Dedifferentiated amniotic fluid mesenchymal stem cell (primary cell): Measurements from ENCODE around the gene PLCH2.
A peak's percentile ranks its signal among the peaks of the same experiment; 100 is the strongest.
"Not testable (repeated sequence)": the region's sequence is repeated elsewhere in the genome, so short reads cannot be mapped to it uniquely, and the experiment has no call there.

Experiments used
- DNase-seq: peaks from one replicate; pipeline ENCODE4 v3.0.0-alpha.2; 2016; ENCODE audit errors: extremely low spot score

PLCH2 gene

DNA sequence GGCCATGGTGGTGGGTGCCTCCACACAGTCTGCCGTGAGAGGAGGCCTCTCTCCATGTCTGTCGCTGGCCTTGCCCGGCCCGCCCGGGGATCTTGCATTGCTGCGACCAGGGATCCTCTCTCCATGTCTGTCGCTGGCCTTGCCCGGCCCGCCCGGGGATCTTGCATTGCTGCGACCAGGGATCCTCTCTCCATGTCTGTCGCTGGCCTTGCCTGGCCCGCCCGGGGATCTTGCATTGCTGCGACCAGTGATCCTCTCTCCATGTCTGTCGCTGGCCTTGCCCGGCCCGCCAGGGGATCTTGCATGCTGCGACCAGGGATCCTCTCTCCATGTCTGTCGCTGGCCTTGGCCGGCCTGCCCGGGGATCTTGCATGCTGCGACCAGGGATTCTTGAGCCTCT is 35.7 kb upstream of the PLCH2 start:
- not testable (repeated sequence) for DNase-seq

DNA sequence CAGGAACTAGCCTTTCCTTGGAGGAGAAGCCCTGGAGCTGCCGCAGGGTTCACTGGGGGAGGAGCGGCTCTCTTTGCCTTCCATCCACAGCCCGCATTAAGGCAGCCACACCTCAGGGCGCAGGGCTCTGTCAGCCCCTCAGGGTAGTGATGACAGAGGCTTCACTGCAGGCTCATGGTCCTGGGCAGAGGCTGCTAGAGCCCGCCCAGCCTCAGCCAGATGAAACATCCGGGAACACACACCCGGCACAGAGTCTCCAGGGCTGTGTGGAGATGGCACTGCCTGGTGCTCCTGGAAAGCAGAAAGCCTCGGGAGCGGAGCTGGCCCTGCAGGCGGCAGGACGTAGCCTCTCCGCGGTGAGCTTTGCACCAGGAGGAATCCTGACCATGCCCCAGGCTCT is 34.3 kb upstream of the PLCH2 start:
- DNase-seq: no peak

DNA sequence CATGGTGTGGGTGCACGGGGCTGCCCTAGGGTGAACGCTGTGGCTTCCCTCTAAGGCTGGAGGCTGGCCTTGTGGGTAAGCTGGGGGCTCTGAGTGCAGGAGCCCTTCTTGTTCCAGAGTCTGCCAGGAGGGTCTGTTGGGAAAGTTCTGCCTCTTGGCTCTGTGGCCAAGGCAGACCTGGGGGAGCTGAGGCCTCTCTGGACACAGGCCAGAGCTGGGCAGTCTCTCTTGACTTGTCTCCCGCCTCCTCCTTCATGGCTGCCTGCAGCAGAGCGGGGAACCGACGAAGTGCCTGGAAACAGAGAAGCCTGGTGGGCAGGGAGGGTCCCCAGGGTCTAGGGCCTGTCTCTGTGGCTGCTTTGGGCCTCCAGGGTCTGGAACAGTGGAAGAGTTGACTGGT is 33.4 kb upstream of the PLCH2 start:
- DNase-seq: no peak

DNA sequence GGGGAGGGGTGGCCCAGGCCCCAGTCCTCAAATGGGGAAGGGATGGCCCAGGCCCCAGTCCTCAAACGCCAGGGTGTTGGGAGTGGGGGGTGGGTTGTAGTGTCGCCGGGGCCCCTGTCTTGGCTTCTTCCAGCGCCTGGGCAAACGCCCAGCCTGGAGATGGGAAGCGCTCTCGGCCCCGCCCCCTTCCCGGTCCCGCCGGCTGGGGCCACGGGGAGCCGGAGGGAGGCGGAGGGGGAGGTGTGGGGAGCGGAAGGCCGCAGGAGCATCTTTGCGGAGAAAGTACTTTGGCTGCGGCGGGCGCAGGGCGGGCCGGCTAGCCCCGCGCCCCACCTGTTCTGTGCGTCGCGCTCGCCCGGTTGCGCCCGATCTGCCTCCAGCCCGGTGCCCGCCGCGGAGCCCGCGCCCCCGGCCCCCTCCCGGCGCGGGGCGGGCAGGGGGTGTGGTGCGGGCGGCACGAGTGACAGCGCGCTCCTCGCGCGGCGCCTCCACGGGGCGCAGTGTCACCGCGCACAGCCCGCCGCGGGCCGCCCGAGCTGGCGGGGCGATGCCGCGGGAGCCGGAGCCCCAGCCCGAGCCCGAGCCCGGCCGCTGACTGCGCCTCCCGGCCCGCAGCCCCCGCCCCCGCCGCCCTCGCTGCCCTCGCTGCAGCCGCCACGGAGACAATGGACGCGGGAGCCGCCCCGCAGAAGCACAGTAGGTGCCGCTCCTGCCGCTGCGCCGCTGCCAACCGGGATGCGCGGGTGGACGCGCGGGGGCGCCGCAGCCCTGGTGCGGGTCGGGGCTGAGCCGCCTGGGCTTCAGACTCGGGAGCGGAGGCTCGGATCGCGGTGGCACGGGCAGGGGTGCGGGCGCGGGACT is 32.6 kb upstream of the PLCH2 start:
- no peak for DNase-seq

DNA sequence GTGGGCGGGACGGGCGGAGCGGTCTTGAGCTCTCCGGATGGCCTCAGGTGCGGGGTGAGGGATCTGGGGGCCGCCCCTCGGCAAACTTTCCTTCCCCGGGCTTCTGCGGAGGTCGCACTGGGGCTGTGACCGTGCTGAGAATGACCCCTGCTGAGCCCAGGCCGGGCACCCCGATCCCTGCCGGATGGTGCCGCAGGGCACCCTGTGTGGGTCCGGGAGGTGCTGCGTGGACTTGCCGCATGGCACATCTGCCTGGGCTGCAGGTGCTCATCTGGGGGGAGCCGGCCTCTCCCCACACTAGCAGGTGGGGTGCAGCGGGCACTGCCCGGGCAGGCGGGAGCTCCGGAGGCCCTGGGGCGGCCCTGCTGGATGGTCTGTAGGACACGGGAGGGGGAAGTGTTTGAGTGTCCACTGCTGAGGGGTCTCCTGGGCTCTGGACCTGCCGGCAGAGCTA is 31.9 kb upstream of the PLCH2 start:
- no peak for DNase-seq

DNA sequence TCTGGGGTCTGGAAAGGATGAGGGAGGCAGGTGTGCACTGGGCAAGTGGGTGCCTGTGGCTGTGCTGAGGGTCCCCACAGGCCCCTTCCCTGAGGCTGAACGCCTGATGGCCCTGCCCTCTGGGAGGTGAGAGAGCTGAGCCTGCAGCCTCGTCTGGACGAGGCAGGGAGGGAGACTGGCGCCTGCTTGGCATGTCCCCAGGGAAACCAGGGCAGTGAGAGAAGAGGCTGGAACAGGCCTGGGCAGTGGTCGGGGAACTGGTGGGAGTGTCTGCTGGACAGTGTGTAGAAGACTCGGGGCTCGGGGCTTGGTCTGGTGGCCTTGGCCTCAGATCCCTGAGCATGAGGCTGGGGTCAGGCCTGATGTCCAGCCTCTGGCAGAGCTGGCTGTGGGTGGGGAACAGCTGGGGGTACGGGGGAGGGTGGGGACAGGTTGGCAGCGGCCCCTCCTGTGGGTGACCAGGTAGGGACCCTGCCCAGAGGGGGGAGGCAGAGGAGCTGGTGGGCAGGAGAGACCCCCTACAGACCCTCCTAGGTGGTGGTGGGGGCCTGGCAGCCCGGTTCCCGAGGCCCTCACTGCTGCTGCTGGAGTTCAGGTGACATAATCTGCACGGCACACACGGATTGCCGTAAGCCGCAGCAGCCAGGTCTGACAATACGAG is 30.8 kb upstream of the PLCH2 start:
- no peak for DNase-seq

DNA sequence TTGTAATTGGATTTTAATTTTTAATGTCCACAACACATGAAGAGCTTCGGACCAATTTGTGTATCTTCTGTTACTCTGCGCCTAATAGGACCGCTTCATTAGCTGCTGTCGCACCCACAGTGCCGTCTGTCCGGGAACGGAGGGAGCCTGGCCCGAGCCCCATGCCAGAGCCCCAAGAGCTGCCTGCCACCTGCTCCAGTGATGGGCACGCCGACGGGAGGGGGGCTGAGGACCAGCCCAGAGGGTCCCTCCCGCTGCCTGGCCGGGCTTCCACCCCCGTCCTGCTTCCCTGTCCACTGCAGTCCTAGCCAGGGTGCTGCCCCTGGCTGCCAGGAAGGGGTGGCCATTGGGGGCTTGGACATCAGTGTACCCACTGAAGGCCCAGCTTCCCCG is 30.3 kb upstream of the PLCH2 start:
- no peak for DNase-seq

DNA sequence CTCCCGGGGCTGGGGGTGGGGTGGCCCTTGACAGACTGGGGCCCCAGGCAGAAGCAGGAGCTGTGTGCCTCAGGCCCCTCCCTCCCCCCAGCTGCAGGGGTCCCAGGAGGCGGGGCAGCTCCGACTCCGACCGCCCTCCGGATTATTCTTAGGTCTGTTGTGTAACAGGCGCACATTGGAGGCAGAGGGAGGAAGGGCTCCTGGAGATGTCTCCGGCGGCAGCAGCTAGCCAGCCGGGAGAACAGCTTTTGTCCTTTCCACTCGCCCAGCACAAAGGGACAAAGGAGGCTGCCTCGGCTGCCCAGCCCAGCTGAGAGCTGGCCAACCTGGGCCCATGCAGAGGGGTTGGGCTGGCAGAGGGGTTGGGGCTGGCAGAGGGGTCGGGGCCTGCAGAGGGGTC is 29.7 kb upstream of the PLCH2 start:
- DNase-seq: no peak

DNA sequence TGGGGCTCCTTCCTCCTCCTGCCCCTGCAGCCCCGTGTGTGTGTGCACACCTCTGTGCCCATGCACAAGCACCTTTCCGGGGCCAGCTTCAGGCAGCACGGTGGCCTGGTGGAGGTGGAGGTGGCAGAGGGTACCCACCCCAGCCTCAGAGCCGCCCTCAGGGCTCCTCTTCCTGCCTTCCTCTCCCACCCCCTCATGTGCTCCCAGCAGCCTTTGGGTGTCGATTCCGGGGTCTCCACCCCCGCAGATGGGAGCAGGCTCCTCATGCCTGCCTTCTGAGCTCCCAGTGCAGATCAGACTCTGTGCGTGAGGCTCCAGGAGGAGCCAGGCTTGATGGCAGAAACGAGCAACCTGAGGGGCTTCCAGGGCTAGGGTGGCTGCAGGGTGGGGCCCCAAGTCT is 29.2 kb upstream of the PLCH2 start:
- DNase-seq: no peak

DNA sequence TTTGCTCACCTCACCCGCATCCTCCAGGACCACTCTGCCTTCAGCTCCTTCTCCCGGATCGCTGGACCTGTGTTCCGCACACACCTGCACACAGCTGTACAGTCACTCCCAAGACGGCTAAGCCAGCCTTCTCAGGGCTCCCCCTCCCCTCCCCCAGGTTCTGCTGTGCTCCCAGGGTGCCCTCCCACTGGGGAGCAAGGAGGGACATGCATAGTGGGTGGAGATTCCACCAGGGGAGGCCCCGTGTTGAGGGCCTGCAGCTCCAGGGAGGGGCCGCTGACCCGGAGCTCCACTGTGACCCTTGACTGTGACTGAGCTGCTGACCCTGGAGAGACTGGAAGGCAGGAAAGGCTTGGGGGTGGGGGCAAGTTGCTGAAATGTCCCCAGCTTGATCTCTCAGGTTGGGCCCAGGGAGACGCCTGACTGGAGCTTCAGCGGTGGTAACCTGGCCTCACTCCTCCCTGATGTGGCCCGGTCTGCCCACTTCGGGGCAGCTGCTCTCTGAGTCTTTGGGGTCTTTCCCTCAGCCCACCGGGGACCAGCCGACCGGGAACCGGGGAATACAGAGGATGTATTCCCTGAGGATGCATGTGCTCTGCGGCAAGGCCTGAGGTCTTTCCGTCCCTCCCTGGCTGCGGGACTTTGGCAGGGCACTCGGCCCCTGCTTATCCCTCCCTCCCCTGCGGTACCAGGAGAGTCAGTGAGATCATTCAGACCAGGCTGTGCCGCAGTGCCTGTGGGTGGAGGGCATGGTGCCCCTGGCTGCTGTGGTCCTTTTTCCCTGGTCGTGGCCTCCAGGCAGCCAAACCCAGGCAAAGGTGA is 28.6 kb upstream of the PLCH2 start:
- DNase-seq: no peak

DNA sequence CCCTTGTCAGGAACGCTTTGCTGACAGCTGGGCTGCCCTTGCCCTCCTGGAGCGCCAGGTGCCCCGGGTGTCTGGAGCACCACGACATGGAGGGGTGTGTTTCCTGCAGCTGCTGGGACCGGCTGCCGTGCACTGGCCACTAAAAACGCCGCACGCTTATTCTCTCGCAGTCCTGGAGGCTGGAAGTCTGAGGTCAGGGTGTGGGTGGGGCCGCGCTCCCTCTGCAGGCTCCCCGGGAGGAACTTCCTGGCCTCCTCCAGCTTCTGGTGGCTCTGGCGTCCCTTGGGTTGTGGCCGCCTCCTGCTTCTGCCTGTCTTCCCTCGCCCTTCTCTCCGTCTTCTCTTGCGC is 28.0 kb upstream of the PLCH2 start:
- no peak for DNase-seq

DNA sequence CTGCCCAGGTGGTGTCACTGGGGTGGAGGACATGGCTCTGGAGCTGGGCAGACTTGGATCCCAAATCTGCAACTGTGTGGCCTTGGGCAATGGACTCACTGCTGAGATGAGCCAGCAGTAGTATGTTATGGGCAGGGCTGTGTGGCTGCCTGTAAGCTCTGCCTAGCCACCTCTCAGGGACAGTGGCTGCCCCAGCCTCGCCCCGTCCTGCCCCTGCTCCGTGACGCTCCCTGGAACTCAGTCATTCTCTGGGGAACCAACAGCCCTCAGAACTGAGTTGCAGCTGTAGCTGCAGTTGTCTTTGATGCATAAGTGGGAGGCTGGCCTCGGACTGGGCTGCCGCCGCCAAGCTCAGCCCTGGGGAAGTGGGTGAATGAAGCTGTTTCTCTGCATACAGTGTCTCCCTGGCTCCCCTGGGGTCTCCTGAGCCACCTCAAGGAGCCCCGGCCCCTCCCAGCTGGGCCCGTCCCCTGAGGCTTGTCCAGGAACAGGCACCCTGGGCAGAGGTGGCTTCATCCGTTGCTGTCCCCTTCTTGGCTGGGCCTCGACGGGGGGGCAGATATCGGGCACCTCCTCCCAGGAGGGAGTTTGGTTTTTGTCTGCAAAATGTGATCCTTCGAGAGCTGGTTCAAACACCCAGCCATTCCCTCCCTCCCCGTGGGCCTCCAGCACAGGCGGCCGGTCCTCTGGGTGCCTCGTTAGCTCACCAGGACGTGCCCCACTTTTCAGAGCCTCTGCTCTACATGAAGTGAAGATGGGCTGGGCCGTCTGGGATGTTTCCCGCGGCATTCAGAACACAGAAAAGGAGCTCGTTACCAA is 26.2 kb upstream of the PLCH2 start:
- no peak for DNase-seq

DNA sequence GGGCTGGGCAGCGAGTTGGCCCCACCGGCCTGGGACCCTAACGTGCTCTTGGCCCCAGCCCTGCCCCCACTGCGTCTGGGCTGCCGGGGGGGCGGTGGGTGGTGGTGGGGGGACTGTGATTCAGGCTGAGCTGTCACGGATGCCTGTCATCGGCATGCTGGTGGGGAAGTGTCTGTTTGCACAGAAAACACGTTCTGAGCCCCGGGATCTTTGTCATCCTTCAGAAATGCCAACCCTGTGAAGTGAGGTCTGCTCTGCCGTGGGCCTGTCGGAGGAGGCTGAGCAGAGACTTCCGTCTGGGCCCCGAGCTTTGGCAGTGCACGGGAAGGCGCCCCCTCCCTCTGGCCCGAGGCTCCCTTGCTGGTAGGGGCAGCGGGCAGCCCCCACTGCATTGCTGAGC is 24.3 kb upstream of the PLCH2 start:
- peak; percentile 50 for DNase-seq

DNA sequence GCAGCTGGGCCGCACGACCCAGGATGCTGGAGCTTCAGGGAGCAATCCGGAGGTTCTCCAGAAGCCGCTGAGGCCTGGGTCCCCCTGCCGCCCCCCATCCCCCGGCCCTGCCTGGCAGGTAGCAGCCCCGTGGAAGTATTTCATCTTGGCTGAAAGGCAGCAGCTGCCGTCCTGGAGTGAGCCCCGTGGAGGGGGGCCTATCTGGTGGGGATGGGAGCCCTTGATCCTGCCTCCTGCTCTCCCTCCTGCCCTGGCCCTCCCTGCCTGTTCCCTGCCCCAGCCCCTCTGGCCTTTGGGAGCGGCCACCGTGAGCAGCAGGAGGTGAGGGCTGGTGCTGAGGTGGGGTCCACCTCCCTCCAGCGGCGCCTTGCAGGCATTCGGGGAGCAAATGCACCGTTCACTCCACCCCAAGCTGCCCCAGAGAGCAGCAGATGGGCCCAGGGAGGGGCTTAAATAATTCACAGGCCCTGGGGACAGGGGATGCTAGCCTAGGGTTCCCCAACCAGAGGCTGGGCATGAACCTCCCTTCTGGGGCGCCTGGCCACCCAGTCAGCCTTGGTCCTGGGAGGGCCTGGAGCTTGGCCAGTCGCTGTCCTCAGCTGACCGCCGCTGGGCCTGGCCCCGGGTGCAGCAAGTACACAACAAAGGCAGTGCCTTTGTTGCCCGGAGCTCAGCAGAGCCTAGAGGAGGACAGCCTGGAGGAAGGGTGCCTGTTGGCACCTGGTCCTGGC is 23.7 kb upstream of the PLCH2 start:
- no peak for DNase-seq

DNA sequence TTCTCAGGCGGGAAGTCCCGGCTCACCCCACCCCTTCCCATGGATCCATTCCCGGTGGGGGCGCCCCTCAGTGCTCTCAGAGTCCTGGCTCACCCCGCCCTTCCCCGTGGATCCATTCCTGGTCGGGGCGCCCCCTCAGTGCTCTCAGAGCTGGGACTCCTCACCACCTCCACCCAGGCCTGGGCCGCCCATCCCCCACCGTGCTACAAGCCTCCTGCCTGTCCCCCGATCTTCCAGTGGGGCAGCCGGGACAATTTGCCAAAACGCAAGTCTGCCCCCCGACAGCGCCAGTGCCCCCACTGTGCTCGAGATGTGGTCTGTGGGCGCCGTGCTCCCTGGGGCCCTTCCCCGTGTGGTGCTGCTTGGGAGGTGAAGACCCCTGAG is 23.2 kb upstream of the PLCH2 start:
- DNase-seq: no peak

DNA sequence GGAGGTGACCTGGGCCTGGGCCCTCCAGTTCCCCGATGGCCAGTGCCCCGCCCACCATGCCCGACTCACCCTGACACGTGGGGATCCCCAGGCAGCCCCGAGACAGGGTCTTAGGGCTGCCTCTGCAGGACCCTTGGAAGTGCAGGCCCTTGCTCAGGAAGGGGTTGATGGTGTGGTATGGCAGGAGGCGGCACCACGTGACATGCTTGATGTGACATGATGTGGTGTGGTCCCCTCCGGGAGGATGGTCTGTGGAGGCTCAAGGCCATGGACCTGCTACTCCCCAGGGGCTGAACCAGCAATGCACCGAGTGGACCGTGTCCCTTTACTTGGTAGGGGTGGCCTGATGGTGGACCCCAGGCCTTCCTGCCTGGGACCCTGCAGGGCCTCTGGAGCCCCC is 21.9 kb upstream of the PLCH2 start:
- no peak for DNase-seq

DNA sequence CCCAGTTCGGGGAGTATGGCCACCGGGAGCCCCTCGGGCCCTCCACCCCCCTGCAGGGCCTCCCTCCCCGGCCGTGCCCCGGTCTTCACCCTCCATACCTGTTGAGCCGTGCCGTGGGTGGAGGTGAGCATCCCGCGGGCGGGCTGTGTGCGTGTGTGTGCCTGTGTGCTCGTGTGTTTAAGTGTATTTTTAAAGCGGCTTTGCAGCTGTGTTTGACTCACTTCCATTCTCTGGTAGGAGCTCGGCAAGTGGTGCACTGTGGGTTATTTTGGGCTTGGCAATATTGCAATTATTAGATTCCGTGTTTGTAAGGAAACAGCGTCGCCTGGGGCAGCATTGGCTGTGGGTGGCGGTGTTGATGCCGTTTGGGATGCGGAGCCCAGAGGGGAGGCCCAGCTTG is 20.3 kb upstream of the PLCH2 start:
- no peak for DNase-seq

DNA sequence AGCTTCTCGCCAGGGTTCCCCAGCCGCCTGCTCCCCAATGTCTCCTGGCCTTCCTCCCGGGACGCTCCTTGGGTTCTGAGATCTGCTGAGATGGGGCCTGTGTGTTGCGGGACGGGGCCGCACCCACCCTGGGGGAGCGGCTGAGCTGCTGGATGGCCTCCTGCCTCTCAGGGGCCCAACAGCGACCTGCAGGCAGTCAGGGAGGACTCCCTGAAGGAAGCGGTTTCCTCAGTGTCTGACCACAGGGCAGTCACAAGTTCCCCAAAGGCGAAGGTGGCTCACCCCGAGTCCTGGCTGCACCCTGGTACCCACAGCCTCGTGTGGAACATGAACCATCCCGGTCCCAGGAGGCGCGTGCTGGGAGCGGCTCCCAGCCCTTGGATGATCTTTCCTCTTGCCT is 18.6 kb upstream of the PLCH2 start:
- DNase-seq: no peak

DNA sequence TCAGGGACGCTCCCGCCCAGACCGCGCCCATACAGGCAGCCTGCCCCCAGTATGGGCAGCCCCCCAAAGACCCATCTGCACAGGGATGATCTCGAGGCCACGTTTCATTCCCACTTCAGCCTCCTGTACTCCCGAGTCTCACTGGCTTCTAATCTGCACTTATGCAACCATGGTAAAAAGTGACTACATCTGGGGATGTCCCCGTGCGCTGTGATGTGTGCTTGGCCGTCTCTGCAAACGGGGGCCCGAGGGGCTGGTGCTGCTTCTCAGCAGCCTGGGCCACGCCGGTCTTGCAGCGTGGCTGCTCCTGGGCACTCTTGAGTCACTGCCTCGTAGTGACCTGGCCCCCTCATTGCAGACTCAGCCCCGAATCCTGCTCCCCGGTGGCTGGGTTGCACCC is 17.4 kb upstream of the PLCH2 start:
- DNase-seq: no peak

DNA sequence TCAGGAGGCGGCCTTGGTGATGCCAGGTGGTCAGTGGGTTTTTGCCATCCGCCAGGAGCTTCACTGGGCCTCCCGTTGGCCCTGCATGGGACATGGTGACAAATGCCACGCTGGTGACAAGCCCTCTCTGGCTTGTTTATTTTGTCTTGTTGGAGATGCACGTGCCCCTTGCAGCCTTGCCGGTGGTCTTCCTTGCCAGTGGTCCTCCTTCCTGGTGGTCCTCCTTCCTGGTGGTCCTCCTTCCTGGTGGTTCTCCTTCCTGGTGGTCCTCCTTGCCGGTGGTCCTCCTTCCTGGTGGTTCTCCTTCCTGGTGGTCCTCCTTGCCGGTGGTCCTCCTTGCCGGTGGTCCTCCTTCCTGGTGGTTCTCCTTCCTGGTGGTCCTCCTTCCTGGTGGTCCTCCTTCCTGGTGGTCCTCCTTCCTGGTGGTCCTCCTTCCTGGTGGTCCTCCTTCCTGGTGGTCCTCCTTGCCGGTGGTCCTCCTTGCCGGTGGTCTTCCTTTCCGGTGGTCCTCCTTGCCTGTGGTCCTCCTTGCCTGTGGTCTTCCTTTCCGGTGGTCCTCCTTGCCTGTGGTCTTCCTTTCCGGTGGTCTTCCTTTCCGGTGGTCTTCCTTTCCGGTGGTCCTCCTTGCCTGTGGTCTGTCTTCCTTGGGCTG is 16.9 kb upstream of the PLCH2 start:
- not testable (repeated sequence) for DNase-seq

DNA sequence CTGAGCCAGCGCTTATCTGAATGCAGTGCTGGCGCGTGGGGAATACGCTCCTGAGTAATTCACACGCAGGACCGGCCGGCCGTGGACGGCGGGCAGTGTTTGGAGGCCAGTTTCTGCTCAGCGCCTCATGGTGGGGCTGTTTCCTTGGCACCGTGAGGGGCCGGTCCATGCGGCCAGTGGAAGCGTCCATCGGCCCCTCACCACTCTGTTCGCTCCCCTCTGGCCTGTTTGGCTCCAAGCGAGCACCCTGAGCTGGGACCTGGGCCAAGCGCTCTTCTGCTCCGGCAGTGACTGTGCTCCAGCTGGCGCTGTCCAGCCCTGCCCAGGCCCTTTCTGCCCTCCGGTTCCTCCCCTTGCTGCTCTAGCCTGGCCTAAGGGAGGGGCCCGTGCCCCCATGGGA is 16.3 kb upstream of the PLCH2 start:
- DNase-seq: no peak
